ENCODE results near the gene RLN2. TPM values are rescaled to one million over a fixed set of nuclear protein-coding genes. Genes with fewer than 3 reads are reported as not detected.

The RLN2 gene
- total RNA-seq, 1 donor from 2014 or later = 3.8 TPM

GRCh38 chr9:5278486-5278885, 26.0 kb downstream of the RLN2 start:
- Mint-ChIP-seq H3K27ac (no peak overlapping the region), H3K36me3 (no peaks in the 10 kb centered on the region)
- TF ChIP-seq CTCF (IDR thresholded peaks at IDR 0.05; ENCODE audit: unreplicated experiment) = no peak

GRCh38 chr9:5274770-5275169, 29.7 kb downstream of the RLN2 start:
- Mint-ChIP-seq H3K4me3 (no peak overlapping the region), H3K27ac (no peak overlapping the region), H3K27me3 (ENCODE audit: low read depth) (no peaks in the 10 kb centered on the region), H3K36me3 (no peaks in the 10 kb centered on the region), H3K4me1 (no peaks in the 10 kb centered on the region), H3K9me3 (peaks cover 6% of the 10 kb centered on the region)
- no peak for TF ChIP-seq CTCF (IDR thresholded peaks at IDR 0.05; ENCODE audit: unreplicated experiment)
- DNase-seq (ENCODE audit: low spot score in 2 of 2, unreplicated experiment in 2 of 2) = no peak

More at GRCh38 chr9:5278486-5278885, 26.0 kb downstream of the RLN2 start:
- no peak overlapping the region for H3K4me3 Mint-ChIP-seq
- no peaks in the 10 kb centered on the region for H3K4me1 Mint-ChIP-seq
- DNase-seq (ENCODE audit: low spot score in 2 of 2, unreplicated experiment in 2 of 2) = no peak
- H3K27me3 Mint-ChIP-seq (ENCODE audit: low read depth) = no peaks in the 10 kb centered on the region
- H3K9me3 Mint-ChIP-seq = peaks cover 14% of the 10 kb centered on the region

- H3K9me3 Mint-ChIP-seq = peaks cover 4% of the 10 kb centered on the region
- no peaks in the 10 kb centered on the region for H3K27me3 Mint-ChIP-seq (ENCODE audit: low read depth)
- no peak for TF ChIP-seq CTCF (IDR thresholded peaks at IDR 0.05; ENCODE audit: unreplicated experiment)
- H3K4me3 Mint-ChIP-seq = no peak overlapping the region
- H3K27ac Mint-ChIP-seq = peak overlapping the region; percentile 85
- DNase-seq (ENCODE audit: low spot score in 2 of 2, unreplicated experiment in 2 of 2) = no peak
- H3K36me3 Mint-ChIP-seq = no peaks in the 10 kb centered on the region
- H3K4me1 Mint-ChIP-seq = peaks cover 8% of the 10 kb centered on the region
Observed at GRCh38 chr9:5269249-5269715, 35.2 kb downstream of the RLN2 start.

- Mint-ChIP-seq H3K9me3 (peaks cover 4% of the 10 kb centered on the region), H3K4me3 (no peak overlapping the region), H3K27ac (no peak overlapping the region), H3K27me3 (ENCODE audit: low read depth) (no peaks in the 10 kb centered on the region), H3K36me3 (no peaks in the 10 kb centered on the region), H3K4me1 (peaks cover 8% of the 10 kb centered on the region)
- TF ChIP-seq CTCF (IDR thresholded peaks at IDR 0.05; ENCODE audit: unreplicated experiment) = no peak
- DNase-seq (ENCODE audit: low spot score in 2 of 2, unreplicated experiment in 2 of 2) = no peak
Observed at GRCh38 chr9:5265939-5266338, 38.6 kb downstream of the RLN2 start.

- Mint-ChIP-seq H3K36me3 (no peaks in the 10 kb centered on the region), H3K9me3 (peaks cover 8% of the 10 kb centered on the region), H3K27me3 (ENCODE audit: low read depth) (no peaks in the 10 kb centered on the region), H3K27ac (no peak overlapping the region), H3K4me3 (no peak overlapping the region), H3K4me1 (peaks cover 4% of the 10 kb centered on the region)
- TF ChIP-seq CTCF (IDR thresholded peaks at IDR 0.05; ENCODE audit: unreplicated experiment) = no peak
- no peak for DNase-seq (ENCODE audit: low spot score in 2 of 2, unreplicated experiment in 2 of 2)
Observed at GRCh38 chr9:5264219-5264595, 40.3 kb downstream of the RLN2 start.

All from mesothelial cell of epicardium (in vitro differentiated cells).